GM12864 (cell line): Measurements from ENCODE around the gene EVI5L.
A peak's percentile ranks its signal among the peaks of the same experiment; 100 is the strongest.

ENCODE experiments used
- DNase-seq: peaks from one replicate; pipeline ENCODE4 v3.0.0-alpha.2; 2011; ENCODE audit warnings: low read depth
- H3K4me3 ChIP-seq: 2 replicates; pipeline ENCODE4 v1.5.1; 2011; ENCODE audit warnings: mild to moderate bottlenecking, low read depth, low read length, control low read depth
- TF ChIP-seq, protein P1 (sequence below): IDR thresholded peaks from 2 replicates; pipeline ENCODE4 v1.5.1; 2011; ENCODE audit warnings: low read depth, mild to moderate bottlenecking, moderate library complexity, low read length, control low read depth, inconsistent platforms; ENCODE audit errors: missing control alignments

EVI5L gene

DNA sequence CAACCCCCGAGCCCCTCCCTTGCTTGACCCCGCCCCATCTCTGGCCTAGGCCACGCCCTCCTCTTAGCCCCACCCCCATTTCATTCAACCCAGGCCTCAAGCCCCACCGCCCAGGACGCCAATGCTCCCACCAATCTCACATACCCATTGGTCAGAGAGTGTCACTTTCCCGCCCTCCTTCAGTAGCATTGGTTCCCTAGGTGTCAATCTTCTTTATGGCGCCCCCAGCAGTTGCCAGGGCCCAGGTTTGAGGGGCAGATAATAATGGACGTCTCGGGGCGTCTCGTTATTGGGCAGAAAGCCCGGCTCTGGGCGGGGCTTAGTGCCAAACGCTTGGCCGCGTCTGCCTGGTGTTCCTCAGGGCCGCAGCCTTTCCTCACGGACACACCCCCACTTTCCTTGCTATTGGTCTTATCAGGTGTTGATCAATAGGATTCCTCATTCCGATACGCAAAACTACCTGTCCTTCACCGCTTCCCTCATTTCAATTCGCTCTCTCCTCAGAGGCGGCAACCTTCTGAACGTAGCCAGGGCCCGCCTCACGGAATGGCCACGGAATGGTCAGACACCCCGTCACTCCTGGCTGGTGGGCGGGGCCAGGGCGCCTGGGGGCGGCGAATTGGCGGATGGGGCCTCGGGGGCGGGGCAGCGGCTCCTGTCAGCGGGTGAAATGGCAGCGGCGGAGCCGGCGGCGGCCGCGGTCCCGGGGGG lies at the start of gene EVI5L:
Gene EVI5L (plus strand): TSS at position 658 of the 711 bp plus-strand sequence. CDS start 16,325 bp downstream, outside the sequence.
- H3K4me3 ChIP-seq = peak within 1 kb of the TSS; percentile 56
- peak; percentile 100 for DNase-seq
- TF ChIP-seq, protein P1, sequence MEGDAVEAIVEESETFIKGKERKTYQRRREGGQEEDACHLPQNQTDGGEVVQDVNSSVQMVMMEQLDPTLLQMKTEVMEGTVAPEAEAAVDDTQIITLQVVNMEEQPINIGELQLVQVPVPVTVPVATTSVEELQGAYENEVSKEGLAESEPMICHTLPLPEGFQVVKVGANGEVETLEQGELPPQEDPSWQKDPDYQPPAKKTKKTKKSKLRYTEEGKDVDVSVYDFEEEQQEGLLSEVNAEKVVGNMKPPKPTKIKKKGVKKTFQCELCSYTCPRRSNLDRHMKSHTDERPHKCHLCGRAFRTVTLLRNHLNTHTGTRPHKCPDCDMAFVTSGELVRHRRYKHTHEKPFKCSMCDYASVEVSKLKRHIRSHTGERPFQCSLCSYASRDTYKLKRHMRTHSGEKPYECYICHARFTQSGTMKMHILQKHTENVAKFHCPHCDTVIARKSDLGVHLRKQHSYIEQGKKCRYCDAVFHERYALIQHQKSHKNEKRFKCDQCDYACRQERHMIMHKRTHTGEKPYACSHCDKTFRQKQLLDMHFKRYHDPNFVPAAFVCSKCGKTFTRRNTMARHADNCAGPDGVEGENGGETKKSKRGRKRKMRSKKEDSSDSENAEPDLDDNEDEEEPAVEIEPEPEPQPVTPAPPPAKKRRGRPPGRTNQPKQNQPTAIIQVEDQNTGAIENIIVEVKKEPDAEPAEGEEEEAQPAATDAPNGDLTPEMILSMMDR = no peak

DNA sequence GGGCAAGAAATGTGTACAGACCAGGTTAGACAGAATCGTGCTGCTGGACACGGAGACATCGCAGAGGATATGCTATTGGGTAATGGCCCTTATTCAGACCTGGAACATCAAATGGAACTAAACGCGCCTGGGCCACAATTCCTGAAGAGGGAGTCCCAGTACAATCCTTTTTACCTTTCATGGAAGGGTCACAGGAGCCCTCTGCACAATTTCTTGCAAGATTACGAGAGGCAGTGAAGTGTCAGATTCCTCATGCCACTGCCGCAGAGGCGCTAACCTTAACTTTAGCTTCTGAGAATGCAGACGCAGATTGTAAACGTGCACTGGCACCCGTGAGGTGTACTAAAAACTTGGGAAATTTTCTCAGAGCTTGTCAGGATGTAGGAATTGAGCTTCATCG lies 48.9 kb upstream of the EVI5L start:
- no peak overlapping the region for H3K4me3 ChIP-seq
- TF ChIP-seq, protein P1 = no peak

DNA sequence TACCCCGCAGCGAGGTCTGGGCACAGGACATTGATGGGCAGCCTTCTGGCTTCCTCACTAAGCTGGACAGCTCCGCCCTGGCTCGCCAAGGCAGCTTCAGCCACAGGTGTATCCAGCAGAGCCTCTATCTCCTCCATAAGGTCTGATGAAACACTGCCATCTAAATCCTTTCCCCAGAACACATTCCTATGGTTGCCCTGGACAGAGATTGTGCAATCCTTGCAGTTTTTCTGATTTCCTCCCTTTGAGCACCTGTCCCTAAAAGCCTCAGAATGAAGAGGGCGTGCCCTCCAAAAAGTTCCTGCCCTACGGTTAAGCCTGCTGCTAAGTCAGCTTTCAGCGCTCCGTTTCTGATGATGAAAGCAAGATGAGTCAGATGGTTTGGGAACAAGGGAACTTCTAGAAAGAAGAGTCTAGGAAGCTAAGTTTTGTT lies 46.0 kb upstream of the EVI5L start:
- TF ChIP-seq, protein P1 = no peak
- no peak for DNase-seq
- H3K4me3 ChIP-seq = no peak overlapping the region

More for the DNA sequence above, 48.9 kb upstream of the EVI5L start:
- DNase-seq = no peak

DNA sequence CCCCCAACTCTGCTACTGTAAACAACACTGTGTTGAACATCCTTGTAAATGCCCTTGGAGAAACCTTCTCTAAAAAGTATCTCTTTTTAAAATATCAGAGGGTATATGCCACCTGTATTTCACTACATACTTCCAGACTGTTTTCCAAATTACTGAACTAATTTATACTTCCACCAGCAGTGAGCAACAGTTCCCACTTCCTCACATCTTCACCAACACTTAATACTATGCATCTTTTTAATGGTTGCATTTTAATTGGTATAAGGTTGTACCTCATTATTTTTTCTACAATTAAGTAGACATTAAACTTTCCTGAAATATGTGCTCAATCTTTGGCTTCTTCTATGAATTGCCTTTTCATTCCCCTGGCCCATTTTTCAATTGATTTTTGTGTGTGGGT lies 45.2 kb upstream of the EVI5L start:
- TF ChIP-seq, protein P1 = no peak
- DNase-seq = no peak
- no peak overlapping the region for H3K4me3 ChIP-seq

DNA sequence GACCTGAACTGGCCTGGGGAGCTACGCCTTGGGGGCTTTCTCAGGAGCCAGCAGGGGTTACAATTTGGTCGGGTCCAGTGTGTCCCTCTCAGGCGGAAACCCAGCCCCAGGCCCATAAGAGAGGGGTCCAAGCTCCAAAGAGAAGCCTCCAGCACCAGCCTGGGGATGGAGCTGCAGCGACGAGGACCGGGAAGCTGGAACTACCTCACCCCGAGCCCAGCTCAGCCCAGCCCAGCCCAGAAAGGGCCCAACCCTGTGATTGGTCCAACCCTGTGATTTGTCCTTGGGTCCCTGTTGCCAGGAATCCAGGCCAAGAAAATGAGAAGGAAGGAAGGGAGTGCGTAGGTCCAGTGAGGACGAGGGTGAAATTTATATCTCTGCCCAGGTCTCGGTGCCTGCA lies 42.9 kb upstream of the EVI5L start:
- H3K4me3 ChIP-seq = no peak overlapping the region
- no peak for DNase-seq
- TF ChIP-seq, protein P1 = no peak

DNA sequence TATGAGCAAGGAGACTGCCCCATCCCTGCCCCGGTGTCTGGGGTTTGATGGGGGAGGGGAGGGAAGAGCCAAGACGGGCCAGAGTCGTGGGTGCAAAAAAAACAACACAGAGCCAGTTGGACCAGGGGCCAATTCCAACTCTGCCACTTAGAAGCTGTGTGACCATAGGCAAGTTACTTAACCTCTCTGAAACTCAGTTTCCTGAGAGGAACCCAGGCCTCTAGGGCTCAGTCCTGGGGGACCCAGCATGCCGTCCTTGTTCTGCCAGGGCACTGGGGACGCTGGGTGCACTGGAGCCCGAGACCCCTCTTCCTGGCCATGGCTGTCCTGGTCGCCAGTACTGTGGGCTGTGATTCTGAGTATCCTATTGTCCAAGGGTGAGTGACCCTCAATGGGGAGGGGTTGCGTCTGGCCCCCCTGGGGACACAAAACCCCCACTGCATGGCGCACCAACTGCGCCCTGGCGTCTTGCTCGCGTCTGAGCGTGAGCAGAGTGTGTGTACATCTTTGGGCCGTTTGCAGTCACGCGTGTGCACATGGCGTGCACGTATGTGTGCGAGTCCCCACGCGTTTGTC lies 42.3 kb upstream of the EVI5L start:
- TF ChIP-seq, protein P1 = no peak
- H3K4me3 ChIP-seq = no peak overlapping the region

More for the DNA sequence above, 42.3 kb upstream of the EVI5L start:
- no peak for DNase-seq
